Measurements from ENCODE around the gene ARFGAP1. TPM values are rescaled to one million over a fixed set of nuclear protein-coding genes. Genes with fewer than 3 reads are reported as not detected.

Gene ARFGAP1
- total and polyA plus RNA-seq, 4 donors = 35.3 to 116 (median 83.3) TPM

- H3K27ac ChIP-seq (ENCODE audit: low read depth, low read length) = no peak overlapping the region
- no peak for DNase-seq (ENCODE audit: low read depth in 4 of 6, low spot score in 6 of 6)
- peaks cover 10% of the 10 kb centered on the region for H3K4me1 ChIP-seq (ENCODE audit: control insufficient read depth, insufficient read depth, low read length)
- no peak overlapping the region for H3K4me3 ChIP-seq (ENCODE audit: low read depth, low read length)
- WGBS (ENCODE audit: insufficient coverage) = 78% methylated on average over 7 of the region's 9 CpGs
- H3K9me3 ChIP-seq (ENCODE audit: control insufficient read depth, insufficient read depth, low read length) = peaks cover 3% of the 10 kb centered on the region
- H3K36me3 ChIP-seq (ENCODE audit: control insufficient read depth, insufficient read depth, low read length) = peaks cover 29% of the 10 kb centered on the region
- no peaks in the 10 kb centered on the region for H3K27me3 ChIP-seq (ENCODE audit: control insufficient read depth, insufficient read depth, low read length)
Observed at GRCh38 chr20:63335711-63336110, 63.1 kb downstream of the ARFGAP1 start.

- Histone ChIP-seq H3K4me3 (ENCODE audit: low read depth, low read length) (no peak overlapping the region), H3K27me3 (ENCODE audit: control insufficient read depth, insufficient read depth, low read length) (no peaks in the 10 kb centered on the region), H3K4me1 (ENCODE audit: control insufficient read depth, insufficient read depth, low read length) (peaks cover 10% of the 10 kb centered on the region), H3K9me3 (ENCODE audit: control insufficient read depth, insufficient read depth, low read length) (peaks cover 3% of the 10 kb centered on the region), H3K36me3 (ENCODE audit: control insufficient read depth, insufficient read depth, low read length) (peaks cover 24% of the 10 kb centered on the region), H3K27ac (ENCODE audit: low read depth, low read length) (no peak overlapping the region)
- WGBS (ENCODE audit: insufficient coverage) = 96% methylated on average over 26 of the region's 29 CpGs
- no peak for DNase-seq (ENCODE audit: low read depth in 4 of 6, low spot score in 6 of 6)
Observed at GRCh38 chr20:63336232-63336752, 63.7 kb downstream of the ARFGAP1 start.

DNA sequence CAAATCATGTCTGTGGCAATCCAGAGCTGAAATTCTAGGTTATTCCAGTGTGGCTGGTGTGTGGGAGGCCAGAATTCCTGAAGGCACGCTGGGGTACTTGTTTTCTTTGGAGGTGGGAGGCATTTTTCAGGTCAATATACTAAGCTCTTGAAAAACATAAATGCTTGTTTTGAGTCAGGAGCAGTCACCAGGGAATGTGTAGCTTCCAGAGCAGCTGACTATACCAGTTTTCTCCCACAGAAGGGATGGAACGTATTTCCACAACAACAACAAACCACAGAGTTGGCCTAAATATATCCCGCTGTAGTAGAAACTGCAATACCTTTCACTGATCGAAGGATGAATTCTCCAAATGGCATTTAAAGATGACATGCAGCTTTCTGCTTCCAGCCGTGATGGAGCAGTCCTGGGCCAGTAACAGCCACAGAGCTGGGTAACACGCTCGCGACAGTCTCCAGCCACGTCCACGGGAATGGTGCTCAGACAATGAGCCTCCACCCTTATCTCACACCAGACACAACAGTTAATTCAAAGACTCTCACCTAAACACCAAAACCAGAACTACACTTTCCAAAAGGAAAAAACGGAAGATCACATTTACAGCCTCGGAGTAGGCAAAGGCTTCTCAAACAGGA lies 65.3 kb downstream of the ARFGAP1 start:
- Histone ChIP-seq H3K27me3 (ENCODE audit: control insufficient read depth, insufficient read depth, low read length) (no peaks in the 10 kb centered on the region), H3K4me1 (ENCODE audit: control insufficient read depth, insufficient read depth, low read length) (peaks cover 10% of the 10 kb centered on the region), H3K36me3 (ENCODE audit: control insufficient read depth, insufficient read depth, low read length) (peaks cover 22% of the 10 kb centered on the region), H3K27ac (ENCODE audit: low read depth, low read length) (no peak overlapping the region), H3K9me3 (ENCODE audit: control insufficient read depth, insufficient read depth, low read length) (no peaks in the 10 kb centered on the region), H3K4me3 (ENCODE audit: low read depth, low read length) (no peak overlapping the region)
- DNase-seq (ENCODE audit: low read depth in 4 of 6, low spot score in 6 of 6) = peak in 1 of 6 donors; percentile 54
- 55% methylated on average over 12 of the region's 12 CpGs for WGBS (ENCODE audit: insufficient coverage)

Small RNAs within 50 kb of the gene (small RNA-seq; reads per million reads assigned to genes)
- gene MIR3196 (ENCODE audit: low replicate concordance) (not detected), gene MIR4326 (ENCODE audit: low replicate concordance) (3.4 reads per million, percentile 93 among the genes with 10 or more reads in this experiment), gene RNU6-994P (ENCODE audit: low replicate concordance) (0.06 reads per million)

Other genes with a start within 250 kb of the ARFGAP1 start
- gene YTHDF1, start 56.7 kb upstream of the ARFGAP1 start, total RNA-seq = 10 to 100 TPM; 20.9 to 24.5 TPM
- gene YTHDF1, start 56.7 kb upstream of the ARFGAP1 start, polyA plus RNA-seq (ENCODE audit: insufficient read length in 2 of 2) = 10 to 100 TPM; 44.0 to 45.9 TPM
- gene BIRC7, start 36.9 kb upstream of the ARFGAP1 start, total RNA-seq = 1 to 10 TPM; 1.4 to 1.6 TPM
- under 1 TPM; 0.29 to 0.69 TPM for gene BIRC7, start 36.9 kb upstream of the ARFGAP1 start, polyA plus RNA-seq (ENCODE audit: insufficient read length in 2 of 2)
- gene NKAIN4, start 18.4 kb upstream of the ARFGAP1 start, total RNA-seq = 10 to 100 TPM; 38.7 to 41.3 TPM
- 100 to 1,000 TPM; 126 to 153 TPM for gene NKAIN4, start 18.4 kb upstream of the ARFGAP1 start, polyA plus RNA-seq (ENCODE audit: insufficient read length in 2 of 2)
- gene COL20A1, start 20.4 kb downstream of the ARFGAP1 start, total RNA-seq = 10 to 100 TPM; 10.3 to 14.4 TPM
- gene COL20A1, start 20.4 kb downstream of the ARFGAP1 start, polyA plus RNA-seq (ENCODE audit: insufficient read length in 2 of 2) = 10 to 100 TPM; 50.0 to 50.9 TPM
- 10 to 100 TPM in 1 of 2 donors, 1 to 10 TPM in 1; 5.5 to 13.0 TPM for gene CHRNA4, start 88.5 kb downstream of the ARFGAP1 start, total RNA-seq
- 10 to 100 TPM; 54.0 to 64.2 TPM for gene CHRNA4, start 88.5 kb downstream of the ARFGAP1 start, polyA plus RNA-seq (ENCODE audit: insufficient read length in 2 of 2)
- gene KCNQ2, start 199.8 kb downstream of the ARFGAP1 start, total RNA-seq = 10 to 100 TPM; 30.7 to 66.5 TPM
- gene KCNQ2, start 199.8 kb downstream of the ARFGAP1 start, polyA plus RNA-seq (ENCODE audit: insufficient read length in 2 of 2) = 100 to 1,000 TPM; 140 to 155 TPM
- gene EEF1A2, start 226.3 kb downstream of the ARFGAP1 start, total RNA-seq = 100 to 1,000 TPM in 1 of 2 donors, 10 to 100 TPM in 1; 79.9 to 188 TPM
- gene EEF1A2, start 226.3 kb downstream of the ARFGAP1 start, polyA plus RNA-seq (ENCODE audit: insufficient read length in 2 of 2) = 100 to 1,000 TPM; 674 to 690 TPM
- gene PPDPF, start 248.0 kb downstream of the ARFGAP1 start, total RNA-seq = 10 to 100 TPM; 19.9 to 74.0 TPM
- gene PPDPF, start 248.0 kb downstream of the ARFGAP1 start, polyA plus RNA-seq (ENCODE audit: insufficient read length in 2 of 2) = 100 to 1,000 TPM; 458 to 467 TPM